GM21717 (cell line): Measurements from ENCODE around the gene GDF10.
A peak's percentile ranks its signal among the peaks of the same experiment; 100 is the strongest.

Source experiments
- ATAC-seq: cut with Tn5 transposase; IDR thresholded peaks from one replicate; pipeline ENCODE4 v1.9.1; 2021; ENCODE audit warnings: mild to moderate bottlenecking, moderate library complexity; ENCODE audit not compliant: unreplicated experiment

Gene GDF10, protein sequence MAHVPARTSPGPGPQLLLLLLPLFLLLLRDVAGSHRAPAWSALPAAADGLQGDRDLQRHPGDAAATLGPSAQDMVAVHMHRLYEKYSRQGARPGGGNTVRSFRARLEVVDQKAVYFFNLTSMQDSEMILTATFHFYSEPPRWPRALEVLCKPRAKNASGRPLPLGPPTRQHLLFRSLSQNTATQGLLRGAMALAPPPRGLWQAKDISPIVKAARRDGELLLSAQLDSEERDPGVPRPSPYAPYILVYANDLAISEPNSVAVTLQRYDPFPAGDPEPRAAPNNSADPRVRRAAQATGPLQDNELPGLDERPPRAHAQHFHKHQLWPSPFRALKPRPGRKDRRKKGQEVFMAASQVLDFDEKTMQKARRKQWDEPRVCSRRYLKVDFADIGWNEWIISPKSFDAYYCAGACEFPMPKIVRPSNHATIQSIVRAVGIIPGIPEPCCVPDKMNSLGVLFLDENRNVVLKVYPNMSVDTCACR

DNA sequence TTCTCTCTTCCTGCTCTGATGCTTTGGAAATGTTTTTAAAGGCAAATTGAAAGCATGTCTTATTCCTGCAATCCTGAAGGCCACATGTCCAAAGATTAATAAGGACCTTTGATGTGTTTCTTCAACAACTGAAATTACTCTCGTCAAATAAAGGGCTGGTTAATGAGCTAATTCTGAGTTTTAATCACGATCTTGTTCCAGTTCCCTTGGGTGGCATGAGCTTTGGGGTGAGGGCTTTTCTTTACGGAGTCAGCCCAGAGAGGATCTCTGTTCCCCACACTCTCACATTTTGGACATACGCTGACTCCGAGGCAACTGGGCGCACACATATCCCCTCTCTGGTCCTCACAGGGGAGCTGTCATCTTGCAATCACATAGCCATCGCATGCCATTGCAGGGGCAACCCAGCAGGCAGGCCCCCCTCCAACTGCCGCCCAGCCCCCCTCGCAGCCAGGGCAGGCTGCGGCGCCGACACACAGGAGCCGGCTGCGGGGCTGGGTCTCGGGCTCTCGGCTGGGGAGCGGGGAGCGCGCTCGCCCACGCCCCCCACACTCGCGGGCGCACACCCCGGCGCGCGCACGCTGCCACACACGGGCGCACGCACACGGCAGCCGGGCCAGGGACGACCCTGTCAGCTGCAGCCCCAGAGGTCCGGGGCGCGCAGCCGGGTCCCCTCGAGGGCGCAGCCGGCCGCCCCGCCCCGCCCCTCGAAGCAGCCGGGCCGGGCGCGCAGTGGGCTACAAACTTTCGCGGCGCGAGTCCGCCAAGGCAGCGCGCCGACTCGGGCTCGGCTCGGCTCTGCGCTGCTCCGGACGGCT lies at the start of gene GDF10:
Gene GDF10, plus strand, starts transcription at position 587 of the 818 bp plus-strand sequence. CDS start 455 bp downstream, outside the sequence.
- no peak for ATAC-seq

DNA sequence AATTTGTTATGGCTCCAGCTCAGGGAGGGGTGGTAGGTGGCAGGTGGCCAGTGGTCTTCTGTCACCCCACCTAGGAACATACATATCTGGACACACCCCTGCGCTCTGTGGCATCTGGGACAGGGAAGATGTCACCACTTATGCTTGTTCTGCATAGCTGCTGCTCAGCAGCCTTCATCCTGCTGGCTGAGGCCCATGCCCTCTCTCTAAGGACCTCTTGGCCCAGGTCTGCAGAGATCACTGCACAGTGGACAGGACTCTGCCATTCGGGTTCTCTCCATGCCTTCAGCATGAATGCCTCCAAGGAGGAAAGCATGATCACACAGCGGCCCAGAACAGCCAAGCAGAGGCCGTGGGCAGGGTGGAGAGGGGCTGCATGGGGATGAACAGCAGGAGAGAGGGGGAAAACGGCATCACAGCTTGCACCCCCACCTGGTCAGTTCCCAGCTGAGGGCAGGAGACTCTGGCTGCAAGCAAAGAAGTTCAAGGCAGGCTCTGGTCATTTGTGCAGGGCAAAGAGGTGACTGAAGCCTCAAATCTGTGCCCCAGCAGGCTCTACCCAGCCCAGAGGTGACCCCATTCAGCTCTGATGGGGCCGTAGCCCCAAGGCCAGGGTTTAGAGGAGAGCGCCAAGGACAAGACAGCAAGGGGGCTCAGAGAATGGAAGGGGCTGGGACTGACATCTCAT lies 47.8 kb upstream of the GDF10 start:
- ATAC-seq, result no peak

DNA sequence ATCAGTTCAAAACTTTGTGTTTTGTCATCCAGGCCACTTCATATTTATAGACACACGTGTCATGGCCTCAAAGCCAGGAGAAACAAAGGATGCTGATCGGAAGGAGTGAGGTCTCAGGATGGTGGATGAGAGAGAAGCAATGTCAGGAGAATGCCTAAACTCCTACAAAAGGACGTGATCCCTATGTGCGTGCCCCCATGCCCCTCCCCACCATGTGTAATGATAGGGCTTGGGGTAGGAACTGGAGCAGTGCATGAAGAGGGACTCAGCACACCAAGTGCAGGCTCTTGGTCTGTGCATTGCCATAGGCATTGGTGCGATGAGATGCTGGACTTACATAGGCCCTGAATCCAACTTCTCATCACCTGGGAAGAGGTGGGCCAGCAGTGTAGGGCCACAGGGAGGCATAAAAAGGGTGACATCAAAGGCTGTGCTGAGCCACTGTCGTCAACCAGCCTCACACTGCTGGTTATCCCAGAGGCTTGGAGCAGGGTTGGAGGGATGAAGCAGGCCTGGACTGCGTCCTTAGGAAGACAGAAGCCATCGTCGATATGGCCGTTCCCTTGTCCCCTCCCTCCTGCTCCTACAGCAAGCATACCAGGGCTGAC lies 46.9 kb upstream of the GDF10 start:
- ATAC-seq, result no peak

DNA sequence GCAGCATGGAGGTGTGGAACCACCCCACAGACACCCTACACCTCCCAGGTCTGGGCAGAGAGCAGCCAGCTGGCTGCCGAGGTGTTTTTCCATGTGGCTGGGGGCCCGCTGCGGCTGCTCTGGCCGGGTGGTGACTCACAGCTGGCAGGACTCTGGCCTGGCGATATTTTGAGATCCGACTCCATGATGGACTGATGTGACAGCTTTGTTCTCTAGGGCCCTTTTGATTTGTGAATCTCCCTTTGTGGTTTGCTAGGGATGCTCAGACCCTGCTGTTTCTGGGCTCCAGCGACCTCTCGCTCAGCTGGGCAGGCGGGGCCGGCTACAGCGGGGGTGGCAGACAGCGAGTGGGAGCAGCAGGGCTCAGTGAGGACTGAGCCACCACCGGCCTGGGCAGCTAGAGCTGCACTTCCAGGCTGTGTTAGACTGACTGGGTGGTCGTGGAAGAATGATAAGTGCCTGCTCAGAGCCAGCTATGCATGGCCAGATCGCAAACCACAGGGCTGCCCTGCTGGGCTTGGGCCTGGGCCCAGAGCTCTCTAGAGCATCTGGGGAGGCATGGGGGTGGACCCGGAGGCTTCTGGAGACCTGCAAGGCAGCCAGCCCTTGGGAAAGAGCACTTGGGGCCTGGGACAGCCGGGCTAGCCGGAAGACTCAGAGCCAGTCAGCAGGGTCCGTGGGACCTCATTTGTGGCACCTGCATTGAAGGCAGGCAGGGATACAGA lies 46.2 kb upstream of the GDF10 start:
- ATAC-seq, result no peak

DNA sequence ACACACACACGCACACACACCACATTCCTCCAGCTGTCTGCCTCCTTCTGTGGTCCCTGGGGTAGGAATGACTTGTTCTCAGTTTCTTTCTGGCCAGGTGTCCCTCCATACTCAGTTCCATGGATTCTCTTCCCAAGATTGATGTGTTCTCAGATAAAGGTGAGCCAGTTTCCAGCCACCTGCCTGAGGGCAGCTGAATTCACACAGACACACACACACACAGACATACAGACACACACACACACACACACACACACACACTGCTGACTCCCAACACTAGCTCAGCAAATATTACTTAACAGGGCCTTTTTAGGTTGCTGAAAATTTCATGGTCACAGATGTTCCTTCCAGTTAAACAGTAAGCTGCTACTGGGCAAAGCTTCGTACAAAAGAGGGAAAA lies 45.4 kb upstream of the GDF10 start:
- no peak for ATAC-seq

DNA sequence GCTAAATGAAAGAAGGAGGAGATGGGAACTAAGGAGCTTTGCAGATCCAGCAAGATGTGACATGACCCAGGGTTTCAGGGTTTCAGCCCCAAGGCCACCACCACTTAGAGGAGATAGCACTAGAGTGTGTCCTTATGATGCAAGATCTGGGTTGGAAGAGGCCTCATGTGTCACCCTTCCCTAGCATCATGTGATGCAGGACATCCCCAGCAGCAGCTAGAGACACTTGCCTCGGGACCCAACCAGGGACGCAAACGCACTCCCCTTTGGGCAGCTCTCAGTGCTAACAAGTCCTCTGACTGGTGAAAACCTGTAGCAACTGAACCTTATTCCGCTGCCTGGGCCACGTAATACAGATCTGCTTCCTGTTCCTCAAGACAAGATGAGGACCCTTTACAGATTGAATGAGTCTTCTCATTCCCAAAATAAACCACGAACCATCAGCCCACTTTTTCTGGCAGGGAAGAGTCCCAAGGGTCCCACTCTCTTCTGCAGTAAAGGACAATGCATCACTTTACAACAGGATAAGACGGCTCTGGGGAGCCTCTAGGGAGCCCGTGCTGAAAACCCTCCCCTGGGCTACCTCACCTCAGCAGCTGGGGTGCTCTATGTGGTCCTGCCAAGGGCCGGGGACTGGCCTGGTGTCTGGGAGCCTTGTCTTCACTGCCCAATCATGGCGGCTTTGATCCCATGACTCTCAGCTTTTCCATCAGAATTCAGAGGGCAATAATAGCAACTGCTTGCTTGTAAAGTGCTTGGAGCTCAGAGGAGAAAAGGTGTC lies 44.8 kb upstream of the GDF10 start:
- ATAC-seq, result no peak

DNA sequence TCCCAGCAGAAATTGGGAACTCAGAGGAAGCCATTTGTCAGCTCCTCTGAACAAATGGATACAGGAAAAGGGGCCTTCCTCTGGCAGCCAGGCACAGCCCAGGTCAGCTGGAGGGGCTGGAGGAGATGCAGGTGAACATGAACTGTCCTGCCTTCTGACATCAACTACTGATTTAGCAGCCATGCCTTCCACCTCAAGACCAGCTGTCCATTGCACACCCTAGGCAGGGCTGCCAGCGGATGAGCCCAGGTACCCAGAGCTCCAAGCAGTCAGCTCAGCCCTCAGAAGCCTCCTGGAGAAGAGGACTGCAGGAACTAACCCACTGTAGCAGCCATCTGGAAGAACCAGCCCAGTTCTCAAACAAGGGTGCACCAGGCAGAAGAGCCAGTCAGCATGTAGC lies 44.1 kb upstream of the GDF10 start:
- ATAC-seq, result no peak

DNA sequence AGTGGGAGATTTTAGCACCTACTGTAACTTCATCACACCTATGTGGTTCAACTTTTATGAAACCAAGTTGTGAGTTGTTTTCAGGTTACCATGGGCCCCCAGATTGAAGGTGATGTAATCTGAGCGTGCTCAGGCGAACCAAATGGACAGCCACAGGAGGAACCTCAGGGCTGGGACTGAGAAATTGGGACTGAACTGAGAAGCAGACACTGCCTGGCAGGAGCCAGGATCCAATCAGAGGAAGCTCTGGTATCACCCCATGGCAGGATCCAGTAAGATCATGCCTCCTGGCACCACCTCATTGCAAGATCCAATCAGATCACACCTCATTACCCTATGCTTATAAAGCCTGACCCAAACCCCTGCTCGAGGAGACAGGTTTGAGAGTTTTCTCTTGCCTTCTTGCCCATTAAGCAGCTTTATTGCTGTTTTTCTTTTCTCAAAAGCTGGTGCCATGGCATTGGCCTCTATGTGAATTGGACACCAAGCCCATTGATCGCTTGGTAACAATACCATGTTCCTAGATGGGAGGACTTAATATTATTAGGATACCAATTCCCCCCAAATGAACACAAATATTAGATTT lies 43.2 kb upstream of the GDF10 start:
- no peak for ATAC-seq

DNA sequence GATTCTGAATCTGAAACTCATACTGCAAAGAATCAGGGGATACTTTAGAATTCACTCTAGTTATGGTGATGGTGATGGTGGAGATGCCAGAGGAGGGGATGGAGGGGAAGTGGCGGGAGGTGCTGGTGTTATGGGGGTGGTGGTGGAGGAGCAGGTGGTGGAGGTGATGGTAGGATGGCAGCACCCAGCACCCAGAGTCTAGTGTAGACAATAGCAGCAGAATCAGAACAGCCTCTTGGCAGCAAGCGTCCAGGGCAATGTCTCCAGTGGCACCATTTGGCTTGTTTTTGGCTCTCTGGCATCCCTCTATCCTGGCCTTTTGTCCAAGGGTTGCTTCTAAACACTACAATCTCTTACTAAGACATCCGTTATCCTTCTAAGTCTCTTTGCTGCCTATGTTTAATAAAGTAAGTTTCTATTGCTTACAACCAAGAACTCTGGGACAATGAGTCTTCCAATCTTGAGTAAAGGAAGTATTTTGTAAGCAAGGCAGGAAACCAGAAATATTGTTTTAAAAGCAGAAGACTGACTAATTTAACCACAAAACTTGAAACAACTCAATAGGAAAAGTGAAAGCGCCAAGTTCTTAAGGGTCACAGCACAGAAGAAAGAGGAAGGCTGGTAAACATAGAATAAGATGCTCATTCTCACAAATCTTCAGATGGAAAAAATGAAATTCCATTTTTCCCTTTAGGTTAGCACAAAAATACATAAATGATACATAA lies 42.4 kb upstream of the GDF10 start:
- ATAC-seq, result no peak

DNA sequence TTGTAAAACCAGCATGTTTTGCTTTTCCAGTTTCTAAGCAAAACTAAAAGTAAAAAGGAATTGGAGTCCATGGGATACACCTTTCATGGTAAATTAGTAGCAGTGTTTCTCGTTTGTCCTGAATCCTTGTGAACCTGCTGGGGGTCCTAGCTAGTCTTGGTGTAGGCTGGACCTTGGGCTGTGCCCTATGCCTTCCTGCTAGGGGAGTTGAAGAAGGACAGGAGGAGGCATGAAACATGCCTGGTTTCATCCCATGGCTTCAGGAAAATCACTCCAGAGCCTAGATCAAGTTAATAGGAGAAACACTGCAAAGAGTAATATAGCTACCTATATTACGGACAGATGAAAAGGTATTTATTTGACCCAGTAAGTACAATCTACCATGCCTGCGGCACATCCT lies 41.1 kb upstream of the GDF10 start:
- no peak for ATAC-seq

DNA sequence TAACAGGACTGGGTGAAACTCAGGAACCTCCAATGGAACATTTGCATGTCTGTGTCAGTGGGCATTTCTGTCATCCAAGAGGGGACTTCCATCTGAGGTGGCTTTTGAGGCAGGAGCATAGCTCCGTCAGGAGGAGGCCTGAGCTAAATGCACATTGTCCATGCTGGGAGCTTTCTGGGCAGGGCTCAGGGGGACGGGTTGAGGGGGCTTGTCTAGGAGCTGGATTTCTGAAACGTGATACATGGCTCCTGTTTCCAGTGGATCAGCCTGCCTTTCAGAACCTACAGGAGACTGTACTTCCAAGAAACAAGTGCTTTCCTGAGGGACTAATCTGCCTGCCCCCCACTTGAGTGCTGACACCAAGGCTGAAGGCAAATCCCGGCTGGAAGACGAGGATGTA lies 40.5 kb upstream of the GDF10 start:
- no peak for ATAC-seq

DNA sequence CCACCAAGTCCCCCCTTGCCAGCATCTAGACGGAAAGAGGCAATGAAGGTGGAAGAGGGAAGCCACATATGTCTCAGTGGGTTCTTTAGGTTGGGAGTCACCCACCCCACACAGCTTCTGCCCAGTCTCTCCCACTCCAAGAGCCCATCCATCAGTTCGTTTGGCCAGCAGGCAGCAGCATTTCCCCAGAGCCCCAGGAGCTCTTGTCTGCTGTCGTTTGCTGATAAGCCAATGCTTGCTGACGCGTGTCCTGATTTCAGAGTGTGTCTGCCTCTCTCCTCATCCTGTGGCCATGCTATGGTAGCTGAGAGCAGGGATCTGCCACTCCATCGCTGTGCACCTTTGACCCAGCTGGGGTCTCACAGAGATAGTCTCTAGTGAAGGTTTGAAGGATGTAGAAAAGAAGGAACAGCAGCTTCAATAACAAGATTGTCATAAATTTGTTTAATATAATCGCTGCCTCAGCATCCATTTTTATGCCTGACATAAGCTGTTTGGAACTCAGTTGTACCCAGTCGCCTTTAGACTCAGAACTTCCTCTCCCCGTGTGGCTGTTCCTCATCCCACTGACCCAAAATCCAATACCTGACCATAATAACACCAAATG lies 39.4 kb upstream of the GDF10 start:
- no peak for ATAC-seq

DNA sequence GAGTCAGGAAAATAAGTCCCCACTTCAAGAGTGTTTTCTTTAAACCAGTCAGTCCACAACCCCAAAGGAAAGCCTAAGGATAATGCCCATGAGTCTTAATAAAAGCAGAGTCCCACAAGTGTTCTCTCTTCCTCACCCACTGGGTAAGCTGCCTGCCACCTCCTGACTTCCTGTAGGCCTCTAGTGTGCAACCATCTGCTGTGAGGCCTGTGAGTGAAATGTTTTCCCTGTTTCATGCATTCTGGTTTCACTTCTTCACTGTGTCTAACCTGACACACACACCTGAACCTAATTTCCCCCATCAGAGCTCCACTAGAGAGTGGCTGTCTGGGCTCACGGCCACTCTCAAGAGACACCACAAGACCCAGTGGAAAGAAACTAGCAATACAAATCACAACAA lies 38.9 kb upstream of the GDF10 start:
- peak; percentile 95 for ATAC-seq

DNA sequence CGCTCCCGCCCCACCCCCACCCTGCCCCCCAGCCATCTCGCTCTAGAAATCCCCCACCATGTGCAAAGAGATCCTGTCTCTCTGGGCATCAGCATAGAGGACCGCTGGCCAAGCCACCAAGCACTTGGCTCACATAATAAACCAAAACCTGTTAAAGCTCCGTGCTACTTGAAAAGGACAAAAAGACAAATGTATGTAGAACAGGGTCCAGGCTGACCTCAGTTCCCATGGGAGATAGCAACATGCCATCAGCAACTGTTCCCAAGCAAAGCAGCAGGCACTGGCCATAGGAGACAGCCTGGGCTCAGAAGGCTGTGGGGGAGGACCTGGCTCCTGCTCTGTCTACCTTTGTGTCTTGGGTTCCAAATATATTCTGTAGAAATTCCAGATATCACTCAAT lies 38.4 kb upstream of the GDF10 start:
- no peak for ATAC-seq

DNA sequence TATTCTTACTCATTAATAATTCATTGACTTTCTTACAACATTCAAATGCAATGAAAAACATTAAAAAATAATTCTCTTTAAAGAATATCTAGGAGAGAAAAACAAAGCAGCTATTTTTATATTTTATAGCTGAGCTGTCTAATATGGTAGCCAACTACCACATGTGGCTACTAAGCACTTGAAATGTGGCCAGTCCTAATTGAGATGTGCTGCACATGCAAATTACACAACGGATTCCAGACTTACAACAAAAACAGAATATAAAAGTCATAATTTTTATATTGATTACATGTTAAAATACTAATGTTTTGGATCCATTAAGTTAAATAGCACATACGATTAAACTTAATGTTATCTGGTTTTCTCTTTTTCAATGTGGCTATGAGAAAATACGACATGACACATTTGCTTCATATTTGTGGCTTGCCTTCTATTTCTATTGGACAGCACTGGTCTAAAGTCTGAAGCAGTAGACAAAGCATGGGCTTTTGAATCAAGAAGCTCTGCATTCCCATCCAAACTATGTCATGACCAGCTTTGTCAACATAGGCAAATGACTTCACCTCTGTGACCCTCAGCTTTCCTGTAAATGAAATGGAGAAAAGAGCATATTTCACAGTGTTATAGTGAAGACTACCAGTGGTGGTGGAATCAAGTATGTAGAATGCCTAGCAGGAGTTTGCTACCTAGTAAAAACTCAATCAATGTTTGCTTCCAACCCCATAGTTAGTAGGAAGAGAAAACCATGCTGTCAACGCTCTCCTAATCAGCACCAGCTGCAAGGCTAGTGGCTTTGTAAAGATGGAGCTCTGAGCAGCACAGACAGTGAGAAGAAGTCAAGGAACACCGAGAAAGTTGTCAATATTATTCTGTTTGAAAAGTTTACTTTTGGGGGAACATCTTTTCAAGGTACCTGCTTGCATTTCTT lies 37.1 kb upstream of the GDF10 start:
- no peak for ATAC-seq

DNA sequence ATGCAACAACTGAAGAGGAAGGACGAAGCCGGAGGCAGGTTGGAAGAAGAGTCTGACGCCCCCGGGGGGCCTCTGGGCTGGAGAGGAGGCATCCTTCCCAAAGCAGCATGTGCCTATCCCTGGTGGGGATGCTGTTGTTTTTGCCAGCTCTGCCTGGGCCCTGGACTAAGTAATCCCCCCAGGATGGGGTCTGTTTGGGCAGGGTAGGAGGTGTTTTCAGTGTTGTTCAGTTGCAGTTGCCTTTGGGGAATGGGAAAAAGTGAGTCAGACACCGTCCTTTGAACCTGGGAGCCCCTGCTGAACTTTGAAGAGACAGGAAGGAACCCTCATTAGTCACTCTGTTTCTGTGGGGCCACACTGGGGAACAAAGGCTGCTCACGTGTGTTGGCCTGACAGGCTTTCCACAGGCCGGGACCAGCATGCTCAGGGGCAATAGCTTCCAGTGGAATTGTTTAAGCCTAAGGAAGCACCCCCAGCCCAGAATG lies 35.2 kb upstream of the GDF10 start:
- ATAC-seq, result no peak

DNA sequence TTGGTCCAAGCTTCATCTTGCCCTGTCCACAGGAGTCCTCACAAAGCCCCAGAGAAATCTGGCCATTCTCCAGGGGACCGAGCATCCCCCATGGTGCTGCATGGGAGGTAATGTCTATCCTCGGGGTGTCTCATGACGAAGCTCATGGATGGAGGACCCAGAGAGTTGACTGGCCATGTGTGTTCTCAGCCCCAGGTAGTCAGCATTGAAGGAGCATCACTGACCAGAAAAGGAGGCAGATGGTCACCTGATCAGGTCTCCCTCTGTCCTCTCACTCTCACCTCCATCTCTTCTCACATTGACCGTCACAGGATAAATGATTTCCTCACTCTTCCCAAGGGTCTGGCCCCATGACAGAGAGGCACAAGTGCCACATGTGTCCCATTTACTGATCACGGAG lies 33.4 kb upstream of the GDF10 start:
- no peak for ATAC-seq
